H1 (cell line): Measurements from ENCODE around the gene STAG1. TPM values are rescaled to one million over a fixed set of nuclear protein-coding genes. Genes with fewer than 3 reads are reported as not detected.

Source experiments
- JUND ChIP-seq: IDR thresholded peaks from 2 replicates; pipeline ENCODE4 v1.6.1; 2011; ENCODE audit warnings: mild to moderate bottlenecking, improper control_type of control experiment, low read length
- polyA plus RNA-seq, 7 experiments: library from polyadenylated mRNA; depleted of rRNA in 3 of 7; stranded (reverse) in 5 of 7; unstranded in 2 of 7; fragments of >200 nt in 5 of 7; fragments of 200-250 nt in 2 of 7; gene quantifications; 1 replicate in 5 of 7; 2 replicates in 1 of 7; 4 replicates in 1 of 7; pipeline versions ENCODE4 v1.2.1 to v1.2.3, GENCODE V29; 2011 to 2013; ENCODE audit warnings: missing spikeins in 2 of 7, mixed read lengths in 2 of 7
- total RNA-seq: library from RNA; stranded (reverse); fragmentation: NEBNext Ultra II Directional; extraction: Animal tissue kit (Norgen Biotek cat#: 25700); gene quantifications from 2 replicates; pipeline ENCODE4 v1.2.1, GENCODE V29; 2021

Gene STAG1
- total and polyA plus RNA-seq, 2 of the 8 experiments (the other 6 are each of a cell fraction or from before 2014, with no cell fraction given): 4.6 to 23.4 TPM

- no peak for TF ChIP-seq JUND
Observed at GRCh38 chr3:136353461-136353860, 398.7 kb downstream of the STAG1 start (continued).
